ENCODE results near the gene RNASE13. TPM values are rescaled to one million over a fixed set of nuclear protein-coding genes. Genes with fewer than 3 reads are reported as not detected.
A peak's percentile ranks its signal among the peaks of the same experiment; 100 is the strongest.
"Not testable (repeated sequence)": the region's sequence is repeated elsewhere in the genome, so short reads cannot be mapped to it uniquely, and the experiment has no call there.

Gene RNASE13
- total RNA-seq, 2 experiments from 2014 or later = not detected

DNA sequence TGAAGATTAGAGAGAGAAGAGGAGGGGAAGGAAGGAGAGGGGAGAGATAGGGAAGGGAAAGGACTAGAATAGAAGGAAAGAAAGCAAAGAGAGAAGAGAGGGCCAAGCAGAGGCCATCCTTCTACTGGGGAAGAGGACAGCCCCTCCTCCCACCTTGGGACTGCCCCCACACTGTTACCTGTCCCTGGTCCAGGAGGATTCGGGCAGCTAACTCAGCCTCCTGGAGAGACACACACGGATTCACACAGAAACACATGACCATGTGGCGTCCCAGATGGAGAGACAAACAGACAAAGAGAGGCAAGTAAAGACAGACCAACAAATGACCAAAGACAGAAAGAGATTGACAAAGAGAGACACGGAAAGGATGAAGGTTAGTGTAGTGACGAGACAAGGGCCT lies 11.9 kb downstream of the RNASE13 start:
- Mint-ChIP-seq H3K4me1 (peaks cover 11% of the 10 kb centered on the region), H3K36me3 (ENCODE audit: low read depth) (no peaks in the 10 kb centered on the region), H3K9me3 (no peaks in the 10 kb centered on the region), H3K4me3 (no peak overlapping the region), H3K27me3 (peaks cover 34% of the 10 kb centered on the region), H3K27ac (no peak overlapping the region)
- CTCF ChIA-PET = interaction anchor here (0.9 to 2.0 kb wide), 2 partner anchors 8 to 22 kb away, joined by 5 to 16 read pairs; no protein-coding TSS in a partner anchor
- POLR2A ChIA-PET = no interaction called here
- no peak for DNase-seq

DNA sequence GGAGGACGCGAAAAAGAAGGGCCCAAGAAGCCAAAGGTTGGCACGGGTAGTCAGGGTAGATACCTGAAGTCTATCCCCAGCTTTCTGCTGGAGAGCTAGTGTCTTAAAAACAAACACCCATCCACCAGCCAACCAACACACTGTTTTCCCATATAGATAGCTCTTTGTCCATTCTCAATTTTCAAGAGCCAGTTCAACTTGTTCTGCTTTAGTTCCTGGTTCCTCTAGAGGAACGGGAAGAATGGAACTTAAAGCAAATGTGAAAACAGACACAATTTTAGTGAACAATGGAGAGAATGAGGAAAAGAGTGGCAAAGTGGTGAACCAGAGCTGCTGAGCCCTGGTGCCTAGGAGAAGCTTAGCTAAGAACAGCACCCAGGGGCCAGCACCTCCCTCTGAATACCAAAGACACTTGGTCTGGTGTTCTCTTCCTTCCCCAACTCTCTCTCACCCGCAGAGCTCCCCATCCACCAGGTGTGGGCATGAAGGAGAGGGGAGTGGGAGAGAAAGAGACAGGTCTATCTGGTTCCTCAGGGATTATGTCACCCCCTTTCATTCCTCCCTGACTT lies 13.5 kb downstream of the RNASE13 start:
- POLR2A ChIA-PET = no interaction called here
- H3K9me3 Mint-ChIP-seq = no peaks in the 10 kb centered on the region
- DNase-seq = no peak
- no peak overlapping the region for H3K4me3 Mint-ChIP-seq
- CTCF ChIA-PET = interaction anchor here (1.5 kb wide), 1 partner anchor 83 kb away, joined by 7 read pairs; no protein-coding TSS in a partner anchor
- H3K27me3 Mint-ChIP-seq = peaks cover 29% of the 10 kb centered on the region
- no peak overlapping the region for H3K27ac Mint-ChIP-seq
- no peaks in the 10 kb centered on the region for H3K36me3 Mint-ChIP-seq (ENCODE audit: low read depth)
- H3K4me1 Mint-ChIP-seq = peaks cover 11% of the 10 kb centered on the region

DNA sequence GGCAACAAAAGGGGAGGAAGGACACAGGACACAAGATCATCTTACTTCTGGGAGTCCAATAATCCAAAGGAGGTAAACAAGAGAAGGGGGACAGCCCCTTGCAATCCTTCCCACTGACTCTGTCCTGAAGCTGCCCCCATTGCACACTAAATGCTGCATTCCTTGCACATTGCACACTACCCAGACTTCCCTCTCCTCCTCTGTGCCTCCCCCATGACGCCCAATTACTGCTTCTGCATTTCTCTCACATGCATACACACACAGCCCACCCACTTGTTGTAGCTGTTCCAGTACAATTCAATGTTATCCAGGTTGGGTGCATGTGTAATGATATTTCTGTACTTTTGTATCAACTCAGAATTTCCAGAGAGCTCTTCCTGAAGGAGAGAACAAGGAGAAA lies 15.2 kb downstream of the RNASE13 start:
- no peaks in the 10 kb centered on the region for H3K36me3 Mint-ChIP-seq (ENCODE audit: low read depth)
- POLR2A ChIA-PET = interaction anchor here (1.2 kb wide), 1 partner anchor 86 kb away, joined by 3 read pairs; no protein-coding TSS in a partner anchor
- no peak overlapping the region for H3K27ac Mint-ChIP-seq
- no peak overlapping the region for H3K4me3 Mint-ChIP-seq
- peaks cover 8% of the 10 kb centered on the region for H3K4me1 Mint-ChIP-seq
- CTCF ChIA-PET = interaction anchor here (0.9 to 1.9 kb wide), 6 partner anchors 14 to 85 kb away, joined by 3 to 5 read pairs (median 3); no protein-coding TSS in a partner anchor
- DNase-seq = no peak
- H3K9me3 Mint-ChIP-seq = no peaks in the 10 kb centered on the region
- H3K27me3 Mint-ChIP-seq = peaks cover 24% of the 10 kb centered on the region

DNA sequence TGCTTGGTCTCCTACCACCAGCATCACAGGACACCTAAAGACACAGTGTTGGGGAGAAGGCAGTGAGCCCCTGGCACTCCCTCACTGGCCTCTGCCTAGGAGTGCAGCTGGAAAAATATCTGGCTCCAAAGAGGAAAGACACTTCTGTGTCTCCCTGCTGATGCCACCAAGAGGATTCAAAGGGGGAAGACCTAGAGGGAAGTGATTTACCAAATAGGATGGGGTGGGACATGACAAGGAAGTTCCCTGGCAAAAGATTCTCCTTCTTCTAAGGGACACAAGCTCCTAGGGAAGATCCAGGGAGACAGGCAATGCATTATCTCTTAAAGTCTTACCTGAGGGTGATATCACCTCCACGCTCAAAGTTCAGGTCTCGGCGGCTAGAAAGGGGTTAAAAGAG lies 15.8 kb downstream of the RNASE13 start:
- no peak overlapping the region for H3K27ac Mint-ChIP-seq
- H3K27me3 Mint-ChIP-seq = peaks cover 21% of the 10 kb centered on the region
- H3K36me3 Mint-ChIP-seq (ENCODE audit: low read depth) = no peaks in the 10 kb centered on the region
- no peak for DNase-seq
- H3K9me3 Mint-ChIP-seq = no peaks in the 10 kb centered on the region
- POLR2A ChIA-PET = interaction anchor here (1.2 to 1.6 kb wide), 2 partner anchors 85 to 86 kb away, joined by 3 read pairs; no protein-coding TSS in a partner anchor
- CTCF ChIA-PET = interaction anchor here (0.9 to 1.9 kb wide), 5 partner anchors 13 to 86 kb away, joined by 3 to 5 read pairs (median 3); no protein-coding TSS in a partner anchor
- H3K4me1 Mint-ChIP-seq = peaks cover 3% of the 10 kb centered on the region
- H3K4me3 Mint-ChIP-seq = no peak overlapping the region

DNA sequence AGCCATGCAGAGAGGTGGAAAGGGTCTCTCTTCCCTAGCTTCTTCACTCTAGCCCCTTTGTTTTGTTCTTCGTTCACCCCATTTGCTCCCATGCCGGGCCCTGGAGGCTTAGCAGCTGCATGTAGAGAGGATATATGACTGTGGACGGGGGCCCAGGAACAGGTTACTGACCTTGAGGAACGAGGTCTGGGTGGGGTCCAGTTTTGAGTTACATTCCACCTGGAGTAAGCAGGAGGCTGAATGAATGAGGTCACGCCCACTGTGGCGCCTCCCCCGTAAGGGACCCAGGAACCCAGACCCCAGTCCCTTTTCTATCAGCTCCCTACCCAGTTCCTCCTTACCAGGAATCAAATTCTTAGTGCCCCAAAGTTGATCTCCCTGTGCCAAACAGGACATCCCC lies 16.3 kb downstream of the RNASE13 start:
- H3K36me3 Mint-ChIP-seq (ENCODE audit: low read depth) = no peaks in the 10 kb centered on the region
- POLR2A ChIA-PET = interaction anchor here (1.2 to 1.6 kb wide), 2 partner anchors 85 to 87 kb away, joined by 3 read pairs; no protein-coding TSS in a partner anchor

DNA sequence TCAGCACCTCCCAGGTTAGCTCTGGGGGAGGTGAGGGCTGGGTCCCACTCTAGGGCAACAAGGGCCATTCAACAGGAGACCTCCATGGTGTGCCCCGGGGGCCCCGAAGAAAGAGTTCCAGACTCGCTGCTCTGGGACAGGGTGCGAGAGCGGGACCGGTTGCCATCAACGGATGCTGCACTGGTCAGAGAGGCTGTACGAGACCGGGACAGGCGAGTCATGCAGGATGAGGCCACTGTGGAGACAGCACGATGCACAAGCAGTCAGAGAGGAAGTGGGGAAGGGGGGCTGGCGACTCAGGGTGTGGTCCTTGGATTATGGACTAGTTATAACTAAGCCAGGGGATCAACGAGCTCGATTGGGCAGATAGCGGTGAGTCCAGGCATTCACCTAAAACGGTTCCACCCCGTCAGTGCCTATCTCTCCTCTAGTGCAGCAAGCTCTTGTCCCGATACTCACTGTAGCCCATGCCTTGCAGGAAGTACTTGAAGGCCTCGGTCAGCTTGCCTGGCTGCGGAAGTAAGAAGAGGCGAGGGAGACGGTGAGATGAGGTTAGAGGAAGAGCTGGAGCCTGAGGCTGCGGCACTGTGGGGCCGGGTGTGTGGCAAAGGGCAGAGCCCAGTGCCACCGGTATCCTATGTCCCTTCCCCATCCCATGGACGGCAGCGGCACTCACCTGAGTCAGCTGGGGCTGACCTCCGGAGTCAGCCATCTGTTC lies 16.9 kb downstream of the RNASE13 start:
- no peak overlapping the region for H3K27ac Mint-ChIP-seq
- POLR2A ChIA-PET = interaction anchor here (1.6 kb wide), 1 partner anchor 86 kb away, joined by 3 read pairs; no protein-coding TSS in a partner anchor
- peaks cover 16% of the 10 kb centered on the region for H3K27me3 Mint-ChIP-seq
- no peaks in the 10 kb centered on the region for H3K4me1 Mint-ChIP-seq
- no peak for DNase-seq
- H3K36me3 Mint-ChIP-seq (ENCODE audit: low read depth) = no peaks in the 10 kb centered on the region
- CTCF ChIA-PET = interaction anchor here (0.6 to 4.6 kb wide), 6 partner anchors 22 to 88 kb away, joined by 3 to 137 read pairs (median 4); partner anchors contain the start of gene TMEM253
- H3K9me3 Mint-ChIP-seq = no peaks in the 10 kb centered on the region
- H3K4me3 Mint-ChIP-seq = no peak overlapping the region

More for the DNA sequence above, 16.3 kb downstream of the RNASE13 start:
- Mint-ChIP-seq H3K27ac (no peak overlapping the region), H3K27me3 (peaks cover 16% of the 10 kb centered on the region), H3K4me1 (peaks cover 2% of the 10 kb centered on the region), H3K4me3 (no peak overlapping the region), H3K9me3 (no peaks in the 10 kb centered on the region)
- DNase-seq = no peak
- CTCF ChIA-PET = interaction anchor here (0.6 to 4.6 kb wide), 4 partner anchors 21 to 87 kb away, joined by 3 to 137 read pairs (median 3); partner anchors contain the start of gene TMEM253

DNA sequence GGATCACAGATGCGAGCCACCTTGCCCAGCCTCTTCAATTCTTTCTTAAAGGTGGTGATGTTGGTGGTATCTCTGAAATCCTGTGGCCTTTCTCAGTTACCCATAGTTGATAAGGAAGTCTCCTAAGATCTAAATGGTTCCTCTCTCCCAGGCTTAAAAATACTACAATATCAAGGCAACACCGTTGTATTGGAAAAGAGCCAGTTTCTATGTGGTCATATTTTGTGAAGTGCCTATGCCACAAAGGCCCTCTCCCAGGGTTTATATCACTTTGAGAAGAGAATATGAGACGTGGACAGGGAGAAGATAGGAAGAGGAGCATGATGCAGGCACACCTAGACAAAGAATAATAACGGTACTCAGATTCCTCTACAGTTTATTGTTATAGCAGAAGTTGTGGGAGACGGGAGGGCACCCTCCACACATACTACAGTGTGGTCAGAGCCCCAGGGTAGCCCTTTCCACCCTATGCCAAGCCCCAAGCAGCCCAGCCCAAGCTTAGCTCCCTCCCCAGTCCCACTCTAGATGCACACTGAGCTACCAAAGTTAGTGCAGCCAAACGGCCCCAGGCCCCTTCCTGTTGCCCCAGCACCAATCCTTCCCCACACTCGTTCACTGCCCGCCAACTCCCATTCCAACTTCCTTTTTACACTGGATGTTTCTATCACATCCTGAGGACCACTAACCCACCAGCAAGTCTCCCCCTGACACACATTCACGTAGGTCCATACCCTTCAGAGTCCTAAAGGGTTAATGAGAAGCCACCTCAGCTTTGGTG lies 18.0 kb downstream of the RNASE13 start:
- Mint-ChIP-seq H3K9me3 (no peaks in the 10 kb centered on the region), H3K27me3 (peaks cover 17% of the 10 kb centered on the region)
- CTCF ChIA-PET = interaction anchor here (0.9 to 5.3 kb wide), 9 partner anchors 13 to 89 kb away, joined by 3 to 137 read pairs (median 60); partner anchors contain the start of genes TMEM253 and ZNF219

DNA sequence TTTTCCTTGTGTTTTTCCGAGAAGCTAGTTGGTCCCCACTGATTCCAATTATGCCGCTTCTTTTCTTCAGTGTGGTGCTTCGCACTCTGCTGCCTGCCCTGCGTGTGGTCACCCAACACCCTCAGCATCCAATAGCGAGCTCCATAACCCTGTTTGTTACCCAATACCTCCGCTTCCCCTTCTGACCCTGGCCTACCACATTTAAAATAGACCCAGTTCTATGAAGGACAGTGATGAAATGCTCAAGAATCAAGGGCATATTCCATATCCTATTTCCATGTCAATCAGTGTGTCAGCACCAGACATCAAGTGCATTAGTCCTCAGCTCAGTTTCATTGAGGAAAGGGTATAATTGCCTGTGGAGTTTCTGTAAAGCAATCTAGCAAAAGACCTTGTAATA lies 19.3 kb downstream of the RNASE13 start:
- Mint-ChIP-seq H3K4me1 (no peaks in the 10 kb centered on the region), H3K27me3 (peaks cover 19% of the 10 kb centered on the region), H3K36me3 (ENCODE audit: low read depth) (no peaks in the 10 kb centered on the region), H3K9me3 (no peaks in the 10 kb centered on the region), H3K27ac (no peak overlapping the region), H3K4me3 (no peak overlapping the region)
- DNase-seq = no peak
- ChIA-PET POLR2A (interaction anchor here (0.9 to 2.4 kb wide), 11 partner anchors 17 to 107 kb away, joined by 3 to 23 read pairs (median 4); no protein-coding TSS in a partner anchor), CTCF (interaction anchor here (0.9 to 5.3 kb wide), 30 partner anchors 8 to 463 kb away, joined by 3 to 137 read pairs (median 10); partner anchors contain the start of genes RNASE13, RNASE8, SLC39A2 and TMEM253)

More for the DNA sequence above, 18.0 kb downstream of the RNASE13 start:
- no peak overlapping the region for H3K4me3 Mint-ChIP-seq
- no peak for DNase-seq
- POLR2A ChIA-PET = interaction anchor here (1.7 to 2.4 kb wide), 2 partner anchors 23 to 88 kb away, joined by 7 to 23 read pairs; no protein-coding TSS in a partner anchor
- no peak overlapping the region for H3K27ac Mint-ChIP-seq
- no peaks in the 10 kb centered on the region for H3K36me3 Mint-ChIP-seq (ENCODE audit: low read depth)
- no peaks in the 10 kb centered on the region for H3K4me1 Mint-ChIP-seq

DNA sequence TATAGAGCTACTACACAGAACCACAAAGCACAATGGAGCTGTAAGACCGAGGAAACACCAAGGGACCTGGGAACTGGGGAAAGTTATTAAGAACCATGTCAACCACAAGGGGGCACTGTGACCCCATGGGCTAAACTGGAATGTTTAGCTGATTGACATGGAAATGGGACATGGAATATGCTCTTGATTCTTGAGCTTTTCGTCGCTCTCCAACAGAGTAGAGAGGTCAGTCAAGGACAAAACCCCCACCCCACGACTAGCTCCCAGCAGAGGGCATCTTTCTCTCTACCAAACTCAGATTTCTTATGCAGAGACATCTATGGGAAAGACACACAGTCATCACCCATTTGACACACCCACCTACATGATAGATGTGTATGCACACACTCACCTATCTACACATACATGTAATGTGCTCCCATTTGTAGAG lies 19.8 kb downstream of the RNASE13 start:
- Mint-ChIP-seq H3K9me3 (no peaks in the 10 kb centered on the region), H3K36me3 (ENCODE audit: low read depth) (no peaks in the 10 kb centered on the region), H3K27me3 (peaks cover 19% of the 10 kb centered on the region), H3K4me3 (no peak overlapping the region), H3K4me1 (no peaks in the 10 kb centered on the region), H3K27ac (no peak overlapping the region)
- DNase-seq = peak; percentile 79
- ChIA-PET CTCF (interaction anchor here (0.7 to 5.3 kb wide), 37 partner anchors 9 to 463 kb away, joined by 3 to 137 read pairs (median 9); partner anchors contain the start of genes RNASE13, RNASE8, SLC39A2 and TMEM253), POLR2A (interaction anchor here (0.6 to 2.4 kb wide), 11 partner anchors 16 to 257 kb away, joined by 3 to 23 read pairs (median 4); no protein-coding TSS in a partner anchor)

DNA sequence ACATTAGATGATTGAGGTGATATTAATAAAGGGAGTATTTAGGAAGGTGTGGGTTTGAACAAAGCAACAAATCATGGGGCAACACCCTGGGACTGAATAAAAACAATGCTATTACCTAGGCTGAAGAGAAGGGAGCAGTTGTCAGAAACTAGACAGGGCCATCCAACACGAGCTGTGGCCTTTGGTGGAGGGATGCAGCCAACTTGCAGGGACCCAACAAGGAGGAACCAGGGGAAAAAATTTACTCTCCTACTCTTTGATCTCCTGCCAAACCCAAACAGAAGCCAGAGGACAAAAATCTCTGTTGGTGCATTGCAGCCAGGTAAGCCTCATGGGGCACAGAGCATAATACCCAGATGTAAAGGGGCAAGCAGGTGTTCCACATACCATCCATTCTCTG lies 23.5 kb downstream of the RNASE13 start:
- ChIA-PET CTCF (interaction anchor here (1.5 to 3.4 kb wide), 7 partner anchors 14 to 94 kb away, joined by 3 to 16 read pairs (median 10); no protein-coding TSS in a partner anchor), POLR2A (no interaction called here)
- no peaks in the 10 kb centered on the region for H3K4me1 Mint-ChIP-seq
- H3K4me3 Mint-ChIP-seq = no peak overlapping the region
- H3K9me3 Mint-ChIP-seq = no peaks in the 10 kb centered on the region
- no peaks in the 10 kb centered on the region for H3K36me3 Mint-ChIP-seq (ENCODE audit: low read depth)
- no peak overlapping the region for H3K27ac Mint-ChIP-seq
- H3K27me3 Mint-ChIP-seq = peaks cover 19% of the 10 kb centered on the region
- no peak for DNase-seq

DNA sequence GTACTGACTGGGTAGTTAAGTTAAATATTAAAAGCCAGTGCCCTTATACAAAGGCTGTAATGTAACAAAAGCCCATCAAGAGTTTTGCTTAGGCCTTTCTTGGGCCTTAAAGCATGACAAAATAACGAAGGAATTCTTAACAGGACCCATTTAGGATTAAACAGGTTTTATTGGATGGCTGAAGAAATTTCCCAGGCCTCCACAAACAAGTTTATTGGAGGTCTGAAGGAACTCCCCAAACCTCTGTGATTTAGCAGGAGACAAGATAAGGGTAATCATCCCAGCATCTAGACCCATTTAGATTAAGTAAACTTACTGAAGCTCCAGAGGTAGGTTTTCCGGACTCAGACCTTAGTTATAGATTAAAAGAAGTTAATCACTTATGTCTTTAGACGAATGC lies 24.9 kb downstream of the RNASE13 start:
- H3K36me3 Mint-ChIP-seq (ENCODE audit: low read depth); H3K4me1 Mint-ChIP-seq; DNase-seq; POLR2A ChIA-PET; H3K9me3 Mint-ChIP-seq; H3K4me3 Mint-ChIP-seq; H3K27ac Mint-ChIP-seq: not testable (repeated sequence)
- CTCF ChIA-PET = interaction anchor here (1.1 to 3.4 kb wide), 4 partner anchors 35 to 95 kb away, joined by 3 to 13 read pairs (median 4); no protein-coding TSS in a partner anchor
- peaks cover 19% of the 10 kb centered on the region for H3K27me3 Mint-ChIP-seq

DNA sequence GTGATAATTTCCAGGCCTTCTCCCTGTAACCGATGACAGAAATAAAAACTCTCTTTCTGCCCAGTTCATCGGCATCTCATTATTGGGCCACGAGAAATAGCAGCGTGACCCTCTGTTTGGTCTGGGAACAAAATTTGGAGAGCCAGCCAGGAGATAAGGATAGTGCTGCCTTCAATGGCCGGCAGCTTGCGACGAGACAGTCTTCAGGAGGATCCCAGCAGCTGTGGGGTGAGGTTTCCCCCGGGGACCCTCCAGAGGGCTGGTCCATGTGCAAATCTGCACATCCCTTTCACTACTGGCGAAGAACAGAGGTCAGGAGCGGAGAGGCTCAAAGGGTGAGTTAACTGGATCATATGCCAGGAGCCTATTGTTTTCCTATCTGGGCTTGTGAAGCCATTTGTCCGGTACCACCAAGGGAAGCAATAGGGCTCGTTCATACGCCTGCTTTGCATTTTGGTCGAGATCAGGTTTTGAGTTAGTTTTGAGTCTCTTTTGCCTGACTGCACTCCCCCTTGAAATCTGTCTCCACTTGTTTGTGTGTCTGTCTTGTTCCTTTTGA lies 30.7 kb downstream of the RNASE13 start:
- DNase-seq = no peak
- Mint-ChIP-seq H3K27ac (no peak overlapping the region), H3K4me1 (peaks cover 2% of the 10 kb centered on the region), H3K36me3 (ENCODE audit: low read depth) (no peaks in the 10 kb centered on the region), H3K27me3 (no peaks in the 10 kb centered on the region), H3K4me3 (no peak overlapping the region), H3K9me3 (no peaks in the 10 kb centered on the region)
- ChIA-PET POLR2A (no interaction called here), CTCF (interaction anchor here (1.4 to 6.4 kb wide), 5 partner anchors 10 to 100 kb away, joined by 4 to 61 read pairs (median 5); partner anchors contain the start of gene RNASE13)
